ENCODE measurements around the gene WDR36.

WDR36 gene

GRCh38 chr5:111083323-111083722, 8.8 kb upstream of the WDR36 start:
- in situ Hi-C loops (cut with HindIII; ENCODE audit: low pct_ligation_motif_present, low pct_unique_long_range_greater_than_20kb, low sequenced_read_pairs), result no loop called here

GRCh38 chr5:111095982-111096381, 3.8 kb downstream of the WDR36 start:
- no peak for DNase-seq
- in situ Hi-C loops (cut with HindIII; ENCODE audit: low pct_ligation_motif_present, low pct_unique_long_range_greater_than_20kb, low sequenced_read_pairs), result no loop called here

More at GRCh38 chr5:111083323-111083722, 8.8 kb upstream of the WDR36 start:
- DNase-seq, result no peak

GRCh38 chr5:111099058-111099778, 7.1 kb downstream of the WDR36 start:
- no peak for DNase-seq
- in situ Hi-C loops (cut with HindIII; ENCODE audit: low pct_ligation_motif_present, low pct_unique_long_range_greater_than_20kb, low sequenced_read_pairs), result no loop called here

- DNase-seq, result no peak
- in situ Hi-C loops (cut with HindIII; ENCODE audit: low pct_ligation_motif_present, low pct_unique_long_range_greater_than_20kb, low sequenced_read_pairs), result no loop called here
Observed at GRCh38 chr5:111106320-111106948, 14.3 kb downstream of the WDR36 start.

- no peak for DNase-seq
- in situ Hi-C loops (cut with HindIII; ENCODE audit: low pct_ligation_motif_present, low pct_unique_long_range_greater_than_20kb, low sequenced_read_pairs), result no loop called here
Observed at GRCh38 chr5:111107371-111107770, 15.2 kb downstream of the WDR36 start.

GRCh38 chr5:111111956-111112355, 19.8 kb downstream of the WDR36 start:
- in situ Hi-C loops (cut with HindIII; ENCODE audit: low pct_ligation_motif_present, low pct_unique_long_range_greater_than_20kb, low sequenced_read_pairs), result no loop called here
- DNase-seq, result no peak

GRCh38 chr5:111113678-111114077, 21.5 kb downstream of the WDR36 start:
- DNase-seq, result no peak
- in situ Hi-C loops (cut with HindIII; ENCODE audit: low pct_ligation_motif_present, low pct_unique_long_range_greater_than_20kb, low sequenced_read_pairs), result no loop called here

GRCh38 chr5:111115229-111115628, 23.1 kb downstream of the WDR36 start:
- in situ Hi-C loops (cut with HindIII; ENCODE audit: low pct_ligation_motif_present, low pct_unique_long_range_greater_than_20kb, low sequenced_read_pairs), result no loop called here

GRCh38 chr5:111116550-111116949, 24.4 kb downstream of the WDR36 start:
- in situ Hi-C loops (cut with HindIII; ENCODE audit: low pct_ligation_motif_present, low pct_unique_long_range_greater_than_20kb, low sequenced_read_pairs), result no loop called here

More at GRCh38 chr5:111115229-111115628, 23.1 kb downstream of the WDR36 start:
- no peak for DNase-seq

GRCh38 chr5:111117136-111117535, 25.0 kb downstream of the WDR36 start:
- in situ Hi-C loops (cut with HindIII; ENCODE audit: low pct_ligation_motif_present, low pct_unique_long_range_greater_than_20kb, low sequenced_read_pairs), result no loop called here
- DNase-seq, result no peak

More at GRCh38 chr5:111116550-111116949, 24.4 kb downstream of the WDR36 start:
- no peak for DNase-seq

GRCh38 chr5:111119221-111119620, 27.1 kb downstream of the WDR36 start:
- no peak for DNase-seq
- in situ Hi-C loops (cut with HindIII; ENCODE audit: low pct_ligation_motif_present, low pct_unique_long_range_greater_than_20kb, low sequenced_read_pairs), result no loop called here

GRCh38 chr5:111119856-111120255, 27.7 kb downstream of the WDR36 start:
- no peak for DNase-seq
- in situ Hi-C loops (cut with HindIII; ENCODE audit: low pct_ligation_motif_present, low pct_unique_long_range_greater_than_20kb, low sequenced_read_pairs), result no loop called here

- peak; percentile 25 for DNase-seq
- in situ Hi-C loops (cut with HindIII; ENCODE audit: low pct_ligation_motif_present, low pct_unique_long_range_greater_than_20kb, low sequenced_read_pairs), result no loop called here
Observed at GRCh38 chr5:111120911-111121310, 28.8 kb downstream of the WDR36 start.

GRCh38 chr5:111121926-111122325, 29.8 kb downstream of the WDR36 start:
- in situ Hi-C loops (cut with HindIII; ENCODE audit: low pct_ligation_motif_present, low pct_unique_long_range_greater_than_20kb, low sequenced_read_pairs), result no loop called here
- DNase-seq, result no peak

- DNase-seq, result no peak
- in situ Hi-C loops (cut with HindIII; ENCODE audit: low pct_ligation_motif_present, low pct_unique_long_range_greater_than_20kb, low sequenced_read_pairs), result no loop called here
Observed at GRCh38 chr5:111122398-111122797, 30.2 kb downstream of the WDR36 start.

GRCh38 chr5:111124793-111125192, 32.6 kb downstream of the WDR36 start:
- in situ Hi-C loops (cut with HindIII; ENCODE audit: low pct_ligation_motif_present, low pct_unique_long_range_greater_than_20kb, low sequenced_read_pairs), result no loop called here
- no peak for DNase-seq

- in situ Hi-C loops (cut with HindIII; ENCODE audit: low pct_ligation_motif_present, low pct_unique_long_range_greater_than_20kb, low sequenced_read_pairs), result no loop called here
- no peak for DNase-seq
Observed at GRCh38 chr5:111126896-111127295, 34.7 kb downstream of the WDR36 start.

GRCh38 chr5:111127453-111128195, 35.5 kb downstream of the WDR36 start:
- DNase-seq, result no peak
- in situ Hi-C loops (cut with HindIII; ENCODE audit: low pct_ligation_motif_present, low pct_unique_long_range_greater_than_20kb, low sequenced_read_pairs), result no loop called here

- in situ Hi-C loops (cut with HindIII; ENCODE audit: low pct_ligation_motif_present, low pct_unique_long_range_greater_than_20kb, low sequenced_read_pairs), result no loop called here
- no peak for DNase-seq
Observed at GRCh38 chr5:111129938-111130337, 37.8 kb downstream of the WDR36 start.

Data from ACHN (cell line).